B cell (primary cell): ENCODE results near the gene NCBP1.

Experiments used
- CTCF ChIP-seq: fragments of 200-600 bp; IDR thresholded peaks from one replicate; pipeline ENCODE4 v1.8.0; 2022; ENCODE audit warnings: antibody characterized with exemption, mild to moderate bottlenecking
- EZH2 ChIP-seq: IDR thresholded peaks from 2 replicates; pipeline ENCODE4 v1.6.1; 2012; ENCODE audit warnings: borderline replicate concordance, low read depth, mild to moderate bottlenecking, moderate library complexity, low read length; ENCODE audit not compliant: insufficient read depth, poor library complexity, severe bottlenecking

DNA sequence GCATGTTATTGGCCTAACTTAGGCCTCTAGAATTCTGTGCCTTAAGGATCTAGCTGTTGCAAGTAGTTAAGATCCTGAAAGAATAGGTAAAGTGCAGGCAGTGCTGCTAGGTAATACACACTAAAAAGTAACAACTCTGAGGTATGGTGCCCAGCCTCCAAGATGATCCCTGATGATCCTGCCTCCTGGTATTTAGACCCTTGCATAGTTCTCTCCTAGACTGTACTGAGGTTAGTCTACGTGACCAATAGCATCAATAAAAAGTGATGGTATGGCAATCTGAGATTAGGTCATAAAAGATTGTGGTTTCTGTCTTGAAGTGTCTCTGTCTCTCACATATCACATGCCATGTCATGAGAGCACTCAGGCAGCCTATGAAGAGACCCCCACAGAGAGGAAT is 9.7 kb upstream of the NCBP1 start:
- no peak for TF ChIP-seq CTCF
- TF ChIP-seq EZH2 = no peak
